NOMO-1 treated with dmso at 0.1 percent for 144 hours (cell line): Measurements from ENCODE around the gene MRPS16.
"Not testable (repeated sequence)": the region's sequence is repeated elsewhere in the genome, so short reads cannot be mapped to it uniquely, and the experiment has no call there.

ENCODE experiments used
- DNase-seq: peaks from one replicate; lab custom pipeline; 2025; ENCODE audit not compliant: unreplicated experiment; lab: John Stamatoyannopoulos, UW

Gene MRPS16

DNA sequence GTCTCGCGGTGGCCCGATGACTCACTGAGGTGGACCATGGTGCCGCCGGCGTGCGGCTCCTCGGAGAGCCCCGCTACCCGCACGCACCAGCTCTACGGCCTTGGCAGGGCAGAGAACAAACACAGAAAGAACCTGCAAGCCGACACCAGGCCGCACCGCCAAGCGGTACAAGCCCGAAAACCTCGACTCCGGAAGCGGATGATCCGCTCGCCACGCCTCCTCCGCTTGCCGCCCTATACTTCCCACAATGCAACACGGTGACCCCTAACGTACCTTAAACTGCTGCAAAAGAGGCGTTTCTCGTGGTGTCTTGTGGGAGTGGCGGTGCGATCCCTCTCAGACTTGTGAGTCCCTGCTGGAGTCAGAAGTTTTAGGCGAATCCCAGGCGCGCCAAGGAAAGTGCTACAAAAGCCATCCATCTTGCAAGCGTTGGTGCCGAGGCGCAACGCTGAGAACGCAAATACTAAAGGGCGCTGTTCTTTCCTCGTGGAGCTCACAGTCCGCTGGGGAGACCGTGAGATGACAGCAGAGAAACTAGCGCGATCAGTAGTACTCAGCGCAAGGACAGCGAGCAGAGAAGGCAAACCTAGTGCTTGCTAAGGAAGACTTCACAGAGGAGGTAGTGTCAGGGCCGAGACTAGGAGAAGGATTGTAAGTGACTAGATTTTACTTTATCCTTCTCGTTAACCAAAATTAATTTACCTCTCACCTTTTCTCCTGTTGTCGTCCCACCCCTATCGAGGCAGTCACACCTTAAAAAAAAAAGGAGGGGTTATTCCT is at the start of gene MRPS16:
TSS of gene MRPS16 (minus strand) at position 200 of the 780 bp plus-strand sequence. CDS start at position 38, 162 bp downstream.
- peak; percentile 94 for DNase-seq

DNA sequence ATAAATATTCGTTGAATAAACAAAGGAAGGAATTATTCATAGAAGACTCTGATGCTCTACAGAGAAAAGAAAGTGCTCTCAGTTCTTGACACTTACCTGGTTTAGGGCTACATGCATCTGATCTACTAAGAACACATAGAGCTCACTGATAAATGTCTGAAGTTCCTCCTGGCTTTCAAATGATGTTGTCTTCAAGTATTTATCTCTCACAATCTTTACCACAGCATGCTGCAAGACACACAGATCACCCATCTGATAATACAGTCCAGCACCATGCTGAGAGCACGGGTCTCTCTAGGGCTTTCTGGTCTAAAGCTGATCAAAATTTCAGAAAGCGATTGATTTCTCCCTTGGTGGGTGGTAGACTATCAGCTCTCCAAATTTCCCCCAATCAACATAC is 44.5 kb upstream of the MRPS16 start:
- DNase-seq = no peak

DNA sequence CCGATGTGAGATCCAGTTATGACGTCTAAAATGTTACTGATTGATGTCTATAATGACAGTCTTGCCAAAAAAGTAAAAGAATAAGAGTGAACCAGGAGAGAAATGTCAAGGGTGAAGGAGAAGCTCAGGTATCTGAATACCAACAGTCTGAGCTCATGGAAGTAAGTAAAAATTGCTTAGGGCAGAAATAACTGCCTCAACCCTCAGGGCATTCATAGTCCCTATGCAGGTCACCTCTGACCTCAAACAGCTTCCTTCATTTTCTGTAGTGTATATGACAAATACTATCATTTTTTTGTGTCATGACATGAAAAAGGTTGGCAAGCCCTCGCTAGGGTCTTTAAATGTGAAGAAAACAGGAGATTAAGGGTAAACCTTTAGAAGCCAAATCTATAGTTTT is 41.0 kb upstream of the MRPS16 start:
- no peak for DNase-seq

DNA sequence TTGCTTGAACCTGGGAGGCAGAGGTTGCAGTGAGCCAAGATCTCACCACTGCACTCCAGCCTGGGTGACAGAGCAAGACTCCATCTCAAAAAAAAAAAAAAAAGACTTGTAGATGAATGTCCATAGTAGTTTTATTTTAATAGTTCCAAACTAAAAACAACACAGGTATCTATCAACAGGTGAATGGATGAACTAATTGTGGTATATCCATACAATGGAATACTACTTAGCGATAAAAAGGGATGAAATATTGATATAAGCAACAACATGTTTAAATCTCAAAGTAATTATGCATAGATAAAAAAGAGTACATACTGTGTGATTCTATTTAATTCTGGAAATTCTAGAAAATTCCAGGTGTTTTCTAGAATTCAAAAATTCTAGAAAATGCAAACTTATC is 37.5 kb upstream of the MRPS16 start:
- DNase-seq = no peak

DNA sequence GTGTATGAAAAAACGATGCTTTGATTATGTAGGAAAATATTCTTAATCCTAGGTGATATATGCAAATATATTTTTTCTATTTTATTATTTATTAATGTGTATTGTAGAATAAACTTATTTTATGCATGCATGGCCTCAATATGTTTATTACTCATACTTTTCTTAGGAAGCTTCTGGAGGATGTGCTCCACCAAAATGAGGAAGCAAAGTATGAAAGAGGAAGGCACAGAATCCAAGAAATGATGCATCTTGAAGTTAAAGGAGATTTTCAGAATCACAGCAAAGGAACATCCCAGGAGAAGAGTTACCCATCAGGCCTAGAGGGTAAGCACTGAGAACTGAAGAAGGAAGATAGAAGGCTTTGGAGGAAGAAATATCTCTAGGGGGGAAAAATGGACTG is 35.0 kb upstream of the MRPS16 start:
- DNase-seq = peak; percentile 24

DNA sequence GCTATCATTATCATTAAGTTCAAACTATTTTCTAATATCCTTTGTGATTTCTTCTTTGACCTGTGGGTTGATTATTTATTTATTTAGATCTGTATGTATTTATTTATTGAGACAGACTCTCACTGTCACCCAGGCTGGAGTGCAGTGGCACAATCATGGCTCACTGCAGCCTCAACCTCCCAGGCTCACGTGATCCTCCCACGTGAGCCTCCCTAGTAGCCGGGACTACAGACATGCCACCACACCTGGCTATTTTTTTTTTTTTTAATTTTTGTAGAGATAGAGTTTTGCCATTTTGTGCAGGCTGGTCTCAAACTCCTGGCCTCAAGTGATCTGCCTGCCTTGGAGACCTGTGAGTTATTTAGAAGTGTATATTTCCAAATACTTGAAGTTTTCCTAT is 28.7 kb upstream of the MRPS16 start:
- DNase-seq = no peak

DNA sequence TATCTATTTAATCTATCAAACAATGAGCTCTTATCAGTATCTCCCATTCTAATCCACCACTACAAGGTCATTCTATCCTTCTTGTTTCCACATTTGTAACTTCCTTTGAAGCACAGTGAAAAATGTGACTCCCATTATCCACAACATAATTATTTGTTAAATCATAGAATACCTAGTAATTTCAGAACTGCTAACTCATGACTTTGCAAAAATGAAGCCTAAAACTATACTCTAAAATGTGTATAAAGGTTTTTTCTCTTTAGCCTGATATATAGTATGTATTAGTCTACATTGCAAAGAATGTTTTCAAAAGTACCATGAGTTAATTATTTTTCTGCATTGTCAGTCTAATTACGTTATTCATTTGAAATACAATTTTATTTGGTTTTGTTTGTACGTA is 12.0 kb upstream of the MRPS16 start:
- DNase-seq = no peak

DNA sequence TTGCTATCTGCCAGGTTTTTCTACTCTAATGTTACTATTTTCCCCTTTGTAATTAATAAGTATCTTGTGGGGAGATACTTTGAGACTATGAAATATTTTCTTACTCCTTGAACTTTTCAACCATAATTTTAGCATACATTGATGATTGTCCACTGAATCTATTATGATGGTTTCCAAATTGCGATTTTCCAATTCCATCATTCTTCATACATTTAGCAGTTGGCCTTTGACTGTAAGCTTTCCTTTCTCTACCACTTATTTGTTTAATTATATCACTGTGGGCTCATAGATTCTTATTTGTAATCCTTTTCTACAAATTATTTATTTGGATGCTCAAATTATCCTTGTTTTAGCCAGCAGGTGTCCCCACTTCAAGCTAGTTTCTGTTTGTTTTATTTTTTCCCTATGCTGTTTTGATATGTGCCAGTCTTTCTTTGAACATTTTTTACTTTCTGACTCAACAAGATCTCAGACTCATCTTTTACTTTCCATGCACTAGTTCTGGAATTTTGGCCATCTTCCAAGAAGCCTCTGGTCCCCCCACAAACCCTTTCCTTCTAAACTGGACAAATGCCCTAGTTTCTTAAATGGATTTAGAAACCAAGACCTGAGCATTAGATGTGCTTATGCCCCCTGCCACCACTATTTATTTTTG is 11.4 kb upstream of the MRPS16 start:
- no peak for DNase-seq

DNA sequence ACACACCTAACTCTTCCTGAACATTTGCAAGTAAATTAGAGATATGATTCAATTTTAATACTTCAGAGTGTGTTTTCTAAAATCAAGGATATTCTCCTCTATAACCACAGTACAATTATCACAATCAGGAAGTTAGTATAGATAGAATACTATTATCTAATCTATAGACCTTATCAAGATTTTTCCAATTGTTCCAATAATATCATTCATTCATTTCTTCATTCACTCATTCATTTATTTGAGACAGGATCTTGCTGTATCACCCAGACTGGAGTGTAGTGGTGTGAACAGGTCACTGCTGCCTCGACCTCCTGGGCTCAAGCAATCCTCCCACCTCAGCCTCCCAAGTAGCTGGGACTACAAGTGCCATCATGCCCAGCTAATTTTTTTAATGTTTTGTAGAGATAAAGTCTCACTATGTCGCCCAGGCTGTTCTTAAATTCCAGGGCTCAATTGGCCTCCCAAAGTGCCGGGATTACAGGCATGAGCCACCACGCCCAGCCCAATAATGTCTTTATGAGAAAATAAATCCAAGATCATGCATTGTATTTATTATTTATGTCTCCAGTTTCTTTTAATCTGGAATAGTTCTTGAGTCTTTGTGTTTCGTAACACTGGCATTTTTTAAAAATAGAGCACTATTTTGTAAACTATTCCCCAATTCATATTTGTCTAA is 10.6 kb upstream of the MRPS16 start:
- no peak for DNase-seq

DNA sequence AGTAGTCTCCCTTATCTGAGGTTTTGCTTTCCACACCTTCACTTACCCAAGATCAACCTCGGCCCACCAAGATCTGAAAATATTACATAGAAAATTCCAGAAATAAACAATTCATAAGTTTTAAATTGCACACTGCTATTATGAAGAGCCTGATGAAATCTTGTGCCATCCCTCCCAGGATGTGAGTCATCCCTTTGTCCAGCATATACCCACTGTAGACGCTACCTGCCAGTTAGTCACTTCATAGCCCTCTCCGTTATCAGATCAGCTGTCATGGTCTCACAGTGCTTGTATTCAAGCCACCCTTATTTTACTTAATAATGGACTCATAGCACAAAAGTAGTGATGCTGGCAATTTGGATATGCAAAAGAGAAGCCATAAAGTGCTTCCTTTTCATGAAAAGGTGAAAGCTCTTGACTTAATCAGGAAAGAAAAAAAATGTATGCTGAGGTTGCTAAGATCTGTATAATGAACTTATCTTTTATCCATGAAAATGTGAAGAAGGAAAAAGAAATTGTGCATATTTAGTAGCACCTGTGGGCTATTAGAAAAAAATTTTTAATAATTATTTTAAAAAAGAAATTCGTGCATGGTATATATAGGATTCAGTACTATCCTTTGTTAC is 9.8 kb upstream of the MRPS16 start:
- no peak for DNase-seq

DNA sequence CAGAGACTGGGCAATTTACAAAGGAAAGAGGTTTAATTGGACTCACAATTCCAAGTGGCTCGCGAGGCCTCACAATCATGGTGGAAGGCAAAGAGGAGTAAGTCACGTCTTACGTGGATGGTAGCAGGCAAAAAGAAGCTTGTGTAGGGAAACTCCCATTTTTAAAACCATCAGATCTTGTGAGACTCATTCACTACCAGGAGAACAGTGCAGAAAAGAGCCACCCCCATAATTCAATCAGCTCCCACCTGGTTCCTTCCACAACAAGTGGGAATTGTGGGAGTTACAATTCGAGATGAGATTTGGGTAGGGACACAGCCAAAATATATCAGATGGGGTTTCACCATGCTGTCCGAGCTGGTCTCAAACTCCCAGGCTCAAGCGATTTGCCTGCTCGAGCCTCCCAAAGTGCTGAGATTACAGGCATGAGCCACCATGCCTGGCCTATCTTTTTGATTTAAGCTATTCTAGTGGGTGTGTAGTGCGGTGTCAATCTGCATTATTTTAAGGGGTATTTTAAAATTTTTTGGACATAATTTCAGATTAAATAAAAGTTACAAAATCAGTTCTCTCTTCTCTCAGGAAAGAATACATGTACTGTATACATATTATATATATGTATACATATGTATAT is 9.0 kb upstream of the MRPS16 start:
- DNase-seq = no peak

DNA sequence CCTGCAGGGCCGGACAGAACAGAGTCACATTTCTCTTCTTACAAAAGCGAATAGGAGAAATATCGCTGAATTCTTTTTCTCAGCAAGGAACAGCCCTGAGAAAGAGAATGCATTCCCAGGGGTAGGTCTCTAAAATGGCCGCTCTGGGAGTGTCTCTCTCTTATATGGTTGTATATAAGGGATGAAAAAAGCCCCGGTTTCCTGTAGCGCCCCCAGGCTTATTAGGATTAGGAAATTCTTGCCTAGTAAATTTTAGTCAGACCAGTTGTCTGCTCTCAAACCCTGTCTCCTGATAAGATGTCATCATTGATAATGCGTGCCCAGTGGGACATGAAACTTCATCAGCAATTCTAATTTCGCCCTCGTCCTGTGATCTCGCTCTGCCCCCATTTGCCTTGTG is 6.2 kb upstream of the MRPS16 start:
- not testable (repeated sequence) for DNase-seq

DNA sequence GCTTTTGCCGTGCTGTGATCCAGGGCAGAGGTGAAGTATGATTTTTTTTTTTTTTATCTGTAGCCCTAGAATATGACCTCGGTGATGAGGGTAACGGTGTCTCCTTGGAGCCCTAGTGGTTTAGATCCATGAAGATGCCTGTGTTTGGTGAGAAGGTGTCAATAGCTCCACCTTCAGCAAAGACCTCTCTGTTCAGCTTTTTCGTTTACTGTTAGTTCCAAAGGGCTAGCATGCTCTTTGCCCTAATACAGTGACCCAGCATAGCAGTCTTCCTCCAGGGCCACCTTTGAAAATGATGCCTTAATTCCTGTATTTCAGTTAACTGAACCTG is 746 bp upstream of the MRPS16 start:
- DNase-seq = no peak

DNA sequence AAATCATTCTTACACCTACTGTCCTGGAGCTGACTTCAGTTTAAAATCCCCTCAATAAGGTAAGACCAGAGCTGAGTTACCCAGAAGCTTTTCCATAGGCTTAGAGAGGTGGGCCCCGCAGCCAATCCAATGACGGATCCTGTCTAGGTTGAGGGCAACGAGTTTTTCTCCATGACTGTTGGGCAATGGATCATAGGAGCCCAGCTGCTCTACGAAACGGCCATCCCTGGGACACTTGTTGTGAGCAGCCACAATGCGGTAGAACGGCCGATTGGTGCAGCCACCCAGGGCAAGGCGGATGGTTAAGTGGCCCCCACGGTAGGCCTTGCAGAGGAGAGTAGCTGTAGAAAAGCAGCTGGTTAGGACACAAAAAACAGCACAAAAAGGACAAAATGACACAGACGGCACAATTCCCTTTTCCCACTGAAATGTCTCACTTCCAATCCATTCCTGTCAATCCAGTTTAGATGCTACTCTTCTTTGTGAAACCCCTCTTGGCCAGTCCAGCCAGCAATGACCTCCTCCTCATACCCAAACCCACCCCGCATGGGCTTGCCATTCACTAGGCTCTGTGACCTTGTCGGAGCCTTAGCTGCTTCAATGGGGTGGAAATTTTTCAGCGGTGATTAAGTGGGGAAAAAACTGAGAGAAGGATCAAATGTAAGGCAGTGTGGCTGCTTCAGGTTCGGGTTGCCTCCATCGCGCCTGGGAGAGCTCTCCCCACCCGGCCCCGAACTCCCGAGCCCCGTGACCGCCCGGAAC is 580 bp downstream of the MRPS16 start:
- no peak for DNase-seq

DNA sequence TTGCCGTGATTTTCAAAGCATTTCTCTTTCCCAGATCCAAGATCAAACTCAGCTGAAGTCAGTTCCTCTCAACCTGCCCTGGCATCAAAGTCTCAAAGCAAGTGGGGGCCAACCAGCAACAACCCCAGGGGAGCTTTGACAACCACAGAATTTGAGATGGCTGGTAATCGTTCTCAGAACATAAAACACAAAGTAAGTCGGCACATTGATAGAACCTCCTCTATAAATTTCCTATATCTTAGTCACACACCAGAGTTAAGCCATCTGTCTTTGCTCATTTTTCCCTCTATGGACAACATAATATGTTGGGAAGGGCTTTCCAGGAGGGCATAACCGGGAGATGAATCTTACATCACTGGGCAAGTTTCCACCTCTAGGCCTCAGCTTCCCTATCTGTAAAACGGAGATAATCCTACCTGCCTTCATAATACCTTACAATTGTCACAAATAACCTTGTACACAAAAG is 4.2 kb downstream of the MRPS16 start:
- DNase-seq = no peak

DNA sequence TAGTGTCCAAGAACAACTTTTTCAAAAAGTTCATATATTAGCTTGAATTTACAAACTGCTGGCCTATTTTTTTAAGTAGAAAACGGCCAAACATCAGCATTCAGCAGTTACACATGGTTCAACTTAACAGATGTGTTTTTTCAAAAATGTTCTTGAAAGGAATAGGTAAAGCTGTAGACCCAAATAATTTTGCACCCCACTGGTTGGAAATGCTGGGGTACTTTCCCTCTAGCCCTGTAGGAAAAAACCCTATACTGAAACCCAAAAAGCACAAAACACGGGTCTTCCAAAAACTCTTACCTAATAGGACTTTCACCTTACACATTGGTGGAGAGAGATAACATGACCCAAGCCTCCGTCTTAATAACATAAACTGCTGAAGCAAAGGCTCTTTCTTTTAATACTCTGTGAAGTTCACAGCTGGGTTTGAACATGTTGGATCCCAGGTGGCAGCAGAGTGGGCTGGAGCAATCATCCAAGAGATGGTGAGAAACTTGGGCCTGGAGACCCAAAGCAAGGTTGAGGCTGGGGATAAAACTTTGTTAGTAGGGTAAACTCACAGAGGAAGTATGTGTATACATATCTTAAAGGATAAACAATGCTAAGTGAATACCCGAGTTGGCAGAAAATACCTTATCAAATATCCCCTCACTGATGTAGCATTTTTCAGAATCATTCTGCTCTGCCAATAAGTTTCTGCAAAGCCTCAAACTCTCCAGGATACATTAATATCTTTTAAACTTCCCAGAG is 4.8 kb downstream of the MRPS16 start:
- no peak for DNase-seq

DNA sequence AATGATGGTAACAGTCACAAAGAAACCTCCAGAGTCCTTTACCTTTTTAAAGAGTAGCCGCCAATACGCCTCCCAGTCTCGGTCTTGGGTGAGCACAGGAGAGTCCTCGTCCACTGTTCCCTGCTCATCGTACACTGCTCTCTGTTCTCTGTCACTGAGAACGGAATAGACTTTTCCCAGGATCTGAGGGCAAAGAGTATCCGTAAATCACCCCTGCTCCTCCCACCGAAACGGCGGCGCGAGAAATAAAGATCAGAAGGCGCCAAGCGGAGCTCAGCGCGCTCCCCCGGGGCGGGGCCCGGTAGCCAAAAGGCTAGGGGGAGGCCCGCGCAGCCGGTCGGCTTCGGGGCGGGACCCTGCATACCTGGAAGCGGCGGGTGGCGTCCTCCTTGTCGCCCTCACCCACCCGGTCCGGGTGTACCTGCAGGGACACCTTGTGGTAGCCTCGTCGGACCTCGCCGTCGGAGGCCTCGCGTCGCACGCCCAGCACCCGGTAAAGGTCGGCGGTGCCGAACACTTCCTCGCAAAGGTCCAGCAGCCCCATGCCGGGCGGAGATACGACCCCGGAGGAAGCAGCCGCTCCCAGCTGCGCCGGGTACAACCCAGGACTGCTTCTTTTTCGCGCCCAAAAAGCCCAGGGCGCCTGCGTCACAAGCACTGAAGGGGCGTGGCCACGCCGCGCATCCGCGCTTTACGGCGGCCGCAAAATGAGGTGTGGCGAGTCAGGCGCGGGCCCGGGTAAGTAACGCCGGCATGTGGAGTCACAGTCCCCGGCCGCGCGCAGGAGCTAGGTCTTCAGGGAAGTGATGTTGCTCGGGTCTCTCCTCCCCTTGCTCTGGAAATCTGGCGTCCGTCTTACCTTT is 5.6 kb downstream of the MRPS16 start, which contains the start of gene DNAJC9:
TSS of gene DNAJC9 (minus strand) at position 610 of the 863 bp plus-strand sequence. CDS start at position 544, 66 bp downstream.
- DNase-seq = peak; percentile 89

DNA sequence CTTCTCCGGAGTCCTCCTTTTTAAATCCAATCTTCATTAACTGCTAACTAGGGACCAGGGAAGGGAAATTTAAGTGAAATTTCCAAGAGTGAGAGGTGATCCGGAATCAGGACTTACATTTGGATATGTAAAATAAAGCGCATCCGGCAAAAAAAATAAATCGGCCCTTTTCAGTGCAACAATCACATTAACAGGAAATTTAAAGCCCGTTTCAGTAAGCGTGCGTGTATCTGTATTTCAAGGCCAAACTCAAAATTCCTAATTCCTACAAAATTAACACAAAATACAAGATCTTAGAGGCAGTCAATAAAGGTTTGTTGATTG is 6.2 kb downstream of the MRPS16 start:
- no peak for DNase-seq
